Measurements from ENCODE around the gene PDE4C. TPM values are rescaled to one million over a fixed set of nuclear protein-coding genes. Genes with fewer than 3 reads are reported as not detected.

PDE4C gene
- total and polyA plus RNA-seq, 9 of the 15 experiments (the other 6 are each of a cell fraction or from before 2014, with no cell fraction given): 0.04 to 0.91 (median 0.20) TPM; not detected in 1

DNA sequence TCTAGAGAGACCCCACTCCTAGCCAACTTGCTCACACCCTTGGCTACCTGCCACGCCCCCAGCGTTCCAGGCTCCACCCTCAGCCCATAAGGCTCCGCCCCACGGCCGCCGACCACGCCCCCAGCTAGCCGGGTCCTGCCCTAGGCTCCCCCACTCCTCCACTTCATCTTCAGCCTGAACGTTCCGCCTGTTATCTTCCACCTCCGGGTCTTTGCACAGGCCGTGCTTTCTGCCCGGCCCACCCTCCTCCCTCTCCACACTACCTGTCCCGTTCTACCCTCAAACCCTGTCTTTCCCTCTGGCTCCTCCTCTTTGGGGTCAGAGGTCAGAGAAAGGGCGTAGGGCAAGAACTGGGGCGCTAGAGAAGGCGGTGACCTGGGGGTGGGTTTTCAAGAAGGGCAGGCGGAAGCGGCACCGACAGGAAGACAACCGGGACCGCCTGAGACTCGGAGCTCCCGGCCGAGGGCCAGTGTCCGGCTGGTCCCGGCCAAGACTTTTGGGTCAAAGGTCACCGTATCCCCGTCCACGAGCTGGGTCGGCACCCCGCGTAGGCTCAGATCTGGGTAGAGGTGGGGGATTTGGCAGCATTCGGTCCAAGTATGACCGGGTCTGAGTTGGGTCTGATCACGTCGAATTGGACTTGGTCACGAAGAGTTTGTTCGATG is 2.2 kb downstream of the PDE4C start (continued):
- TF ChIP-seq, protein P1, sequence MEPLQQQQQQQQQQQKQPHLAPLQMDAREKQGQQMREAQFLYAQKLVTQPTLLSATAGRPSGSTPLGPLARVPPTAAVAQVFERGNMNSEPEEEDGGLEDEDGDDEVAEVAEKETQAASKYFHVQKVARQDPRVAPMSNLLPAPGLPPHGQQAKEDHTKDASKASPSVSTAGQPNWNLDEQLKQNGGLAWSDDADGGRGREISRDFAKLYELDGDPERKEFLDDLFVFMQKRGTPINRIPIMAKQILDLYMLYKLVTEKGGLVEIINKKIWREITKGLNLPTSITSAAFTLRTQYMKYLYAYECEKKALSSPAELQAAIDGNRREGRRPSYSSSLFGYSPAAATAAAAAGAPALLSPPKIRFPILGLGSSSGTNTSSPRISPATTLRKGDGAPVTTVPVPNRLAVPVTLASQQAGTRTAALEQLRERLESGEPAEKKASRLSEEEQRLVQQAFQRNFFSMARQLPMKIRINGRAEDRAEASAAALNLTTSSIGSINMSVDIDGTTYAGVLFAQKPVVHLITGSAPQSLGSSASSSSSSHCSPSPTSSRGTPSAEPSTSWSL (CRISPR knock-in tag; IDR thresholded peaks at IDR 0.05; ENCODE audit: borderline replicate concordance): peak; percentile 67; the same call in 1 of the 2 replicates
- TF ChIP-seq EZH2 (IDR thresholded peaks at IDR 0.05; ENCODE audit: borderline replicate concordance, low read depth, low read length) (no peak), ATF7 (IDR thresholded peaks at IDR 0.05) (peak; percentile 80), NFIC (IDR thresholded peaks at IDR 0.05) (peak; percentile 71), KDM2B (CRISPR knock-in tag; IDR thresholded peaks at IDR 0.05) (no peak), ETV1 (tag; conservative IDR thresholded peaks at IDR 0.05; ENCODE audit: low read depth) (peak; percentile 71), RBM15 (IDR thresholded peaks at IDR 0.05; ENCODE audit: insufficient read depth, low read length) (no peak), L3MBTL2 (IDR thresholded peaks at IDR 0.05) (peak; percentile 49; the same call in 1 of the 2 replicates), POLR2AphosphoS2 (IDR thresholded peaks at IDR 0.05; ENCODE audit: low read length) (no peak), TEAD1 (CRISPR knock-in tag; IDR thresholded peaks at IDR 0.05) (peak; percentile 59 to 93; a peak in 3 of 4 replicates), E4F1 (CRISPR knock-in tag; IDR thresholded peaks at IDR 0.05; ENCODE audit: borderline replicate concordance) (no peak), FOXP1 (CRISPR knock-in tag; IDR thresholded peaks at IDR 0.05) (peak; percentile 81), TEAD4 (IDR thresholded peaks at IDR 0.05; ENCODE audit: low read length) (peak; percentile 36), TEAD4 (CRISPR knock-in tag; IDR thresholded peaks at IDR 0.05; ENCODE audit: borderline replicate concordance) (no peak), NUFIP1 (IDR thresholded peaks at IDR 0.05; ENCODE audit: partially characterized antibody) (peak; percentile 95), ZNF583 (CRISPR knock-in tag; IDR thresholded peaks at IDR 0.05) (0 out of 2 replicates have a peak, but pooled peaks have one; percentile 21), CHD1 (IDR thresholded peaks at IDR 0.05; ENCODE audit: low read length) (peak; percentile 66), ZNF717 (CRISPR knock-in tag; IDR thresholded peaks at IDR 0.05) (no peak), ARID2 (IDR thresholded peaks at IDR 0.05) (0 out of 2 replicates have a peak, but pooled peaks have one; percentile 19), RCOR1 (IDR thresholded peaks at IDR 0.05; ENCODE audit: borderline replicate concordance in 1 of 2, low read depth in 2 of 2, low read length in 2 of 2) (peak in 1 of 2 experiments; percentile 88; a peak in 2 of 4 replicates)
- TF ChIP-seq, protein P2, sequence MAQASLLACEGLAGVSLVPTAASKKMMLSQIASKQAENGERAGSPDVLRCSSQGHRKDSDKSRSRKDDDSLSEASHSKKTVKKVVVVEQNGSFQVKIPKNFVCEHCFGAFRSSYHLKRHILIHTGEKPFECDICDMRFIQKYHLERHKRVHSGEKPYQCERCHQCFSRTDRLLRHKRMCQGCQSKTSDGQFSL (CRISPR knock-in tag; IDR thresholded peaks at IDR 0.05): peak; percentile 100
- TF ChIP-seq, protein P2 (tag; IDR thresholded peaks at IDR 0.05): peak in 1 of 2 experiments; percentile 88; a peak in 2 of 4 replicates
